ENCODE data around the gene SDK1. TPM values are rescaled to one million over a fixed set of nuclear protein-coding genes. Genes with fewer than 3 reads are reported as not detected.
"Not testable (repeated sequence)": the region's sequence is repeated elsewhere in the genome, so short reads cannot be mapped to it uniquely, and the experiment has no call there.

Gene SDK1
- total RNA-seq, 2 donors from 2014 or later, result 1.3 to 2.6 TPM

- H3K36me3 ChIP-seq, result no peaks in the 10 kb centered on the region
- no peaks in the 10 kb centered on the region for H3K4me1 ChIP-seq
- intact Hi-C loops (cut with DNase I), result no loop called here
These were observed 636.6 kb downstream of the SDK1 start for GRCh38 chr7:3937605-3938004.

GRCh38 chr7:3941706-3942105 lies 640.7 kb downstream of the SDK1 start:
- intact Hi-C loops (cut with DNase I); DNase-seq; H3K27ac ChIP-seq; H3K9me3 ChIP-seq; H3K36me3 ChIP-seq; H3K4me1 ChIP-seq; H3K9ac ChIP-seq (ENCODE audit: low read depth in 2 of 2, low read length in 2 of 2); H3K4me3 ChIP-seq; H3K27me3 ChIP-seq: not testable (repeated sequence)

More at GRCh38 chr7:3937605-3938004, 636.6 kb downstream of the SDK1 start:
- TF ChIP-seq CTCF (IDR thresholded peaks at IDR 0.05), result no peak
- H3K9ac ChIP-seq (ENCODE audit: low read depth in 2 of 2, low read length in 2 of 2), result no peak overlapping the region
- no peak overlapping the region for H3K4me3 ChIP-seq
- H3K9me3 ChIP-seq, result no peaks in the 10 kb centered on the region
- H3K27ac ChIP-seq, result no peak overlapping the region
- H3K27me3 ChIP-seq, result no peaks in the 10 kb centered on the region
- DNase-seq, result no peak

GRCh38 chr7:3942276-3942675 lies 641.2 kb downstream of the SDK1 start:
- Histone ChIP-seq H3K36me3 (no peaks in the 10 kb centered on the region), H3K4me1 (no peaks in the 10 kb centered on the region), H3K4me3 (no peak overlapping the region), H3K9me3 (no peaks in the 10 kb centered on the region), H3K27ac (no peak overlapping the region), H3K9ac (ENCODE audit: low read depth in 2 of 2, low read length in 2 of 2) (no peak overlapping the region), H3K27me3 (no peaks in the 10 kb centered on the region)
- no peak for TF ChIP-seq CTCF (IDR thresholded peaks at IDR 0.05)
- no peak for DNase-seq
- intact Hi-C loops (cut with DNase I), result no loop called here

GRCh38 chr7:3942816-3943745 lies 642.0 kb downstream of the SDK1 start:
- Histone ChIP-seq H3K27ac (no peak overlapping the region), H3K9ac (ENCODE audit: low read depth in 2 of 2, low read length in 2 of 2) (no peak overlapping the region)

GRCh38 chr7:3943779-3944520 lies 642.9 kb downstream of the SDK1 start:
- no peak overlapping the region for H3K27ac ChIP-seq
- no peaks in the 10 kb centered on the region for H3K27me3 ChIP-seq
- H3K9ac ChIP-seq (ENCODE audit: low read depth in 2 of 2, low read length in 2 of 2), result no peak overlapping the region
- TF ChIP-seq CTCF (IDR thresholded peaks at IDR 0.05), result no peak
- intact Hi-C loops (cut with DNase I), result no loop called here
- H3K4me3 ChIP-seq, result no peak overlapping the region
- no peak for DNase-seq
- H3K36me3 ChIP-seq, result no peaks in the 10 kb centered on the region
- H3K9me3 ChIP-seq, result no peaks in the 10 kb centered on the region
- H3K4me1 ChIP-seq, result no peaks in the 10 kb centered on the region

More at GRCh38 chr7:3942816-3943745, 642.0 kb downstream of the SDK1 start:
- Histone ChIP-seq H3K9me3 (no peaks in the 10 kb centered on the region), H3K27me3 (no peaks in the 10 kb centered on the region), H3K4me1 (no peaks in the 10 kb centered on the region), H3K4me3 (no peak overlapping the region), H3K36me3 (no peaks in the 10 kb centered on the region)
- TF ChIP-seq CTCF (IDR thresholded peaks at IDR 0.05), result no peak
- DNase-seq, result peak; percentile 29
- intact Hi-C loops (cut with DNase I), result no loop called here

Measured in colonic mucosa (tissue), 4 donors.